Esophagus squamous epithelium (tissue), 5 donors: ENCODE measurements around the gene SAT2. TPM values are rescaled to one million over a fixed set of nuclear protein-coding genes. Genes with fewer than 3 reads are reported as not detected.

Experiments
- DNase-seq: peaks from one replicate; lab custom pipeline; 2025; lab: John Stamatoyannopoulos, UW
- H3K27ac ChIP-seq, 4 donors: fragments of 200-600 bp; sonication (generic); one replicate each; pipeline ENCODE4 v1.5.1; 2016 to 2019; ENCODE audit warnings: mild to moderate bottlenecking in 1 of 4
- H3K27me3 ChIP-seq, 4 donors: fragments of 200-600 bp; sonication (generic); 1 replicate in 3 of 4; 2 replicates in 1 of 4; pipeline versions ENCODE4 v1.5.1 to v1.6.0; 2017 to 2021; ENCODE audit warnings: antibody characterized with exemption in 1 of 4
- H3K36me3 ChIP-seq, 3 donors: fragments of 200-600 bp; sonication (generic); one replicate each; pipeline ENCODE4 v1.5.1; 2016 to 2019
- H3K4me1 ChIP-seq, 3 donors: fragments of 200-600 bp; sonication (generic); one replicate each; pipeline ENCODE4 v1.5.1; 2017 to 2019
- H3K4me3 ChIP-seq, 4 donors: fragments of 200-600 bp; sonication (generic); 1 replicate in 3 of 4; 2 replicates in 1 of 4; pipeline ENCODE4 v1.5.1; 2016 to 2019; ENCODE audit warnings: mild to moderate bottlenecking in 2 of 4, moderate library complexity in 1 of 4
- H3K9me3 ChIP-seq, 3 donors: fragments of 200-600 bp; sonication (generic); one replicate each; pipeline ENCODE4 v1.5.1; 2016 to 2019
- CTCF ChIP-seq, 6 experiments: fragments of 450-650 bp in 4 of 6; fragments of 200-600 bp in 2 of 6; sonication (generic) in 2 of 6; IDR thresholded peaks; one replicate each; pipeline ENCODE4 v1.5.1; 2016 to 2019; ENCODE audit warnings: antibody characterized with exemption in 6 of 6, mild to moderate bottlenecking in 4 of 6, moderate library complexity in 4 of 6
- POLR2A ChIP-seq, 4 donors: fragments of 450-650 bp; IDR thresholded peaks; one replicate each; pipeline ENCODE4 v1.6.1; 2017; ENCODE audit warnings: antibody characterized with exemption in 4 of 4, mild to moderate bottlenecking in 4 of 4, moderate library complexity in 3 of 4
- WGBS, 2 donors: methylation state at CpG; one replicate each; pipeline ENCODE4 v1.1.5; 2018; 5-methylcytosine and 5-hydroxymethylcytosine counted together
- intact Hi-C: fragments of 100-400 bp; cut with DNase I; formaldehyde crosslinking; loops from one replicate; pipeline ENCODE4 v1.15.0; 2022
- small RNA-seq, 4 donors: library from RNA; depleted of rRNA; stranded (forward); fragments of <200 nt; gene quantifications; one replicate each; pipeline ENCODE3, GENCODE V24; 2016
- total RNA-seq, 4 donors: library from RNA; depleted of rRNA; stranded (reverse); fragments of >200 nt; gene quantifications; one replicate each; pipeline ENCODE4 v1.1.0, GENCODE V29; 2016
- donor health status: DM: yes; HTN: yes; CAD: no.

The SAT2 gene
- total RNA-seq, 4 donors from 2014 or later, result 20.5 to 55.9 (median 31.3) TPM

GRCh38 chr17:7579001-7579833 is 48.4 kb downstream of the SAT2 start, which contains the start of gene CD68:
TSS of gene CD68 (plus strand) at chr17:7579638. CDS start at chr17:7579678, 40 bp downstream.
- peaks cover 62 to 95% (median 78%) of the 10 kb centered on the region in 3 donors for H3K4me1 ChIP-seq
- peak; percentile 49 for DNase-seq

GRCh38 chr17:7577327-7578199 is 50.1 kb downstream of the SAT2 start:
- Histone ChIP-seq H3K27ac (peak overlapping the region; percentile 94 to 100 (median 97)), H3K36me3 (peaks cover 40 to 61% (median 44%) of the 10 kb centered on the region in 3 donors), H3K27me3 (no peaks in the 10 kb centered on the region), H3K4me3 (no peak overlapping the region), H3K9me3 (no peaks in the 10 kb centered on the region), H3K4me1 (peaks cover 58 to 89% (median 72%) of the 10 kb centered on the region in 3 donors)
- no peak for TF ChIP-seq POLR2A (IDR thresholded peaks at IDR 0.05)
- TF ChIP-seq CTCF (IDR thresholded peaks at IDR 0.05), result peak in 1 of 6 experiments; percentile 9
- intact Hi-C loops, result no loop called here
- 67 to 69% methylated on average over 14 to 17 of the region's 17 CpGs for WGBS, 2 donors
- no peak for DNase-seq

More at GRCh38 chr17:7579001-7579833, 48.4 kb downstream of the SAT2 start, which contains the start of gene CD68:
- no peaks in the 10 kb centered on the region for H3K27me3 ChIP-seq
- peaks cover 39 to 59% (median 44%) of the 10 kb centered on the region in 3 donors for H3K36me3 ChIP-seq
- H3K9me3 ChIP-seq, result no peaks in the 10 kb centered on the region
- peak within 1 kb of the TSS in 3 of 4 donors; percentile 21 to 80 (median 57) for H3K4me3 ChIP-seq
- intact Hi-C loops, result no loop called here
- TF ChIP-seq CTCF (IDR thresholded peaks at IDR 0.05), result no peak
- peak in 2 of 4 donors; percentile 80 to 81 for TF ChIP-seq POLR2A (IDR thresholded peaks at IDR 0.05)
- peak within 1 kb of the TSS; percentile 94 to 97 (median 96) for H3K27ac ChIP-seq
- WGBS, 2 donors, result 4 to 10% methylated on average over 5 to 7 of the region's 7 CpGs

GRCh38 chr17:7576432-7576937 is 51.1 kb downstream of the SAT2 start:
- no peak overlapping the region for H3K4me3 ChIP-seq
- no peak for DNase-seq
- no peak for TF ChIP-seq CTCF (IDR thresholded peaks at IDR 0.05)

More at GRCh38 chr17:7576432-7576937, 51.1 kb downstream of the SAT2 start:
- Histone ChIP-seq H3K27ac (peak overlapping the region in 3 of 4 donors; percentile 31 to 100 (median 97)), H3K36me3 (peaks cover 40 to 55% (median 44%) of the 10 kb centered on the region in 3 donors), H3K27me3 (no peaks in the 10 kb centered on the region), H3K9me3 (no peaks in the 10 kb centered on the region), H3K4me1 (peaks cover 55 to 85% (median 68%) of the 10 kb centered on the region in 3 donors)
- WGBS, 2 donors, result 63 to 75% methylated on average over 11 to 12 of the region's 14 CpGs
- intact Hi-C loops, result no loop called here

Small RNA genes lying within 50 kb of the gene (small RNA-seq; reads per million reads assigned to genes)
- gene CD68 (0 reads per million in 4 donors), gene SNORD10 (0 reads per million in 4 donors)

Other genes starting within 250 kb of the SAT2 start
- gene TNK1, start 246.7 kb downstream of the SAT2 start, total RNA-seq, result 10 to 100 TPM in 2 of 4 donors, 1 to 10 TPM in 2; 6.2 to 15.2 (median 9.9) TPM
- 10 to 100 TPM; 18.6 to 33.5 (median 24.7) TPM for gene PLSCR3, start 233.3 kb downstream of the SAT2 start, total RNA-seq
- gene TMEM256, start 223.7 kb downstream of the SAT2 start, total RNA-seq, result 10 to 100 TPM; 27.9 to 88.0 (median 66.7) TPM
- gene NLGN2, start 220.0 kb downstream of the SAT2 start, total RNA-seq, result 1 to 10 TPM; 1.4 to 5.3 (median 2.0) TPM
- not detected for gene SPEM1, start 207.5 kb downstream of the SAT2 start, total RNA-seq
- not detected for gene SPEM2, start 202.2 kb downstream of the SAT2 start, total RNA-seq
- not detected for gene SPEM3, start 199.0 kb downstream of the SAT2 start, total RNA-seq
- gene TMEM102, start 192.4 kb downstream of the SAT2 start, total RNA-seq, result 10 to 100 TPM; 12.2 to 20.8 (median 16.9) TPM
- gene FGF11, start 188.3 kb downstream of the SAT2 start, total RNA-seq, result 10 to 100 TPM in 1 of 4 donors, 1 to 10 TPM in 3; 2.7 to 18.1 (median 6.1) TPM
- 1 to 10 TPM; 2.4 to 7.2 (median 4.6) TPM for gene CHRNB1, start 182.8 kb downstream of the SAT2 start, total RNA-seq
- gene ZBTB4, start 148.2 kb downstream of the SAT2 start, total RNA-seq, result 10 to 100 TPM; 13.4 to 35.1 (median 28.5) TPM
- not detected for gene SLC35G6, start 146.4 kb downstream of the SAT2 start, total RNA-seq
- gene POLR2A, start 143.5 kb downstream of the SAT2 start, total RNA-seq, result 10 to 100 TPM; 59.3 to 94.9 (median 78.2) TPM
- 10 to 100 TPM in 1 of 4 donors, 1 to 10 TPM in 3; 3.5 to 41.6 (median 6.5) TPM for gene TNFSF12, start 78.8 kb downstream of the SAT2 start, total RNA-seq
- 10 to 100 TPM in 2 of 4 donors, 1 to 10 TPM in 2; 3.8 to 21.7 (median 10.9) TPM for gene TNFSF13, start 69.1 kb downstream of the SAT2 start, total RNA-seq
- 10 to 100 TPM; 32.1 to 65.4 (median 48.3) TPM for gene SENP3, start 65.9 kb downstream of the SAT2 start, total RNA-seq
- 10 to 100 TPM; 32.1 to 52.9 (median 45.2) TPM for gene CD68, start 48.2 kb downstream of the SAT2 start, total RNA-seq
- 100 to 1,000 TPM in 2 of 4 donors, 10 to 100 TPM in 2; 69.3 to 123 (median 100) TPM for gene MPDU1, start 44.0 kb downstream of the SAT2 start, total RNA-seq
- gene SOX15, start 37.7 kb downstream of the SAT2 start, total RNA-seq, result 100 to 1,000 TPM in 2 of 4 donors, 10 to 100 TPM in 2; 89.1 to 127 (median 103) TPM
- 10 to 100 TPM; 17.2 to 24.0 (median 20.6) TPM for gene FXR2, start 12.9 kb downstream of the SAT2 start, total RNA-seq
- gene SHBG, start 2.3 kb upstream of the SAT2 start, total RNA-seq, result not detected
- 1 to 10 TPM in 1 of 4 donors, under 1 TPM in 2, not detected in 1; 0.09 to 1.5 (median 0.21) TPM for gene ATP1B2, start 23.1 kb upstream of the SAT2 start, total RNA-seq
- gene TP53, start 59.7 kb upstream of the SAT2 start, total RNA-seq, result 10 to 100 TPM; 26.6 to 35.1 (median 33.9) TPM
- 1 to 10 TPM; 3.5 to 6.0 (median 3.8) TPM for gene WRAP53, start 60.7 kb upstream of the SAT2 start, total RNA-seq
- 1 to 10 TPM in 3 of 4 donors, under 1 TPM in 1; 0.70 to 2.7 (median 1.9) TPM for gene EFNB3, start 77.4 kb upstream of the SAT2 start, total RNA-seq
- under 1 TPM in 3 of 4 donors, not detected in 1; under 0.01 to 0.04 (median 0.03) TPM for gene DNAH2, start 89.9 kb upstream of the SAT2 start, total RNA-seq
- gene KDM6B, start 206.4 kb upstream of the SAT2 start, total RNA-seq, result 10 to 100 TPM in 1 of 4 donors, 1 to 10 TPM in 3; 6.7 to 14.6 (median 7.5) TPM
- 1 to 10 TPM in 3 of 4 donors, not detected in 1; 1.5 to 3.8 (median 1.6) TPM for gene TMEM88, start 227.2 kb upstream of the SAT2 start, total RNA-seq
- 10 to 100 TPM; 45.2 to 80.1 (median 74.8) TPM for gene NAA38, start 229.7 kb upstream of the SAT2 start, total RNA-seq
- 1 to 10 TPM; 3.8 to 9.3 (median 7.5) TPM for gene CYB5D1, start 230.2 kb upstream of the SAT2 start, total RNA-seq